Peyer's patch (tissue), 4 donors: ENCODE data around the gene VPS16.
"Not testable (repeated sequence)": the region's sequence is repeated elsewhere in the genome, so short reads cannot be mapped to it uniquely, and the experiment has no call there.

Experiments
- POLR2A ChIP-seq, 2 donors: fragments of 450-650 bp; IDR thresholded peaks; one replicate each; pipeline ENCODE4 v1.5.1; 2017; ENCODE audit warnings: antibody characterized with exemption in 2 of 2, mild to moderate bottlenecking in 2 of 2, moderate library complexity in 2 of 2
- TF ChIP-seq, protein P1 (sequence below), 6 experiments: fragments of 450-650 bp in 4 of 6; fragments of 200-600 bp in 2 of 6; sonication (generic) in 1 of 6; IDR thresholded peaks; one replicate each; pipeline ENCODE4 v1.5.1; 2017 to 2019; ENCODE audit warnings: antibody characterized with exemption in 6 of 6, mild to moderate bottlenecking in 3 of 6, moderate library complexity in 1 of 6

DNA sequence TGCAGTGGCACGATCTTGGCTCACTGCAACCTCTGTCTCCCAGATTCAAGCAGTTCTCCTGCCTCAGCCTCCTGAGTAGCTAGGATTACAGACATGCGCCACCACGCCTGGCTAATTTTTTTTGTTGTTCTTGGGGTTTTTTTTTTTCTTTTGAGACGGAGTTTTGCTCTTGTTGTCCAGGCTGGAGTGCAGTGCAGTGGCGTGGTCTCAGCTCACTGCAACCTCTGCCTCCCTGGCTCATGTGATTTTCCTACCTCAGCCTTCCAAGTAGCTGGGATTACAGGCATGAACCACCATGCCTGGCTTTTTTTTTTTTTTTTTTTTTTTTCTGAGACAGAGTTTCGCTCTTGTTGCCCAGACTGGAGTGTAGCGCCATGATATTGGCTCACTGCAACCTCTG, 9.3 kb upstream of the VPS16 start:
- TF ChIP-seq, protein P1, sequence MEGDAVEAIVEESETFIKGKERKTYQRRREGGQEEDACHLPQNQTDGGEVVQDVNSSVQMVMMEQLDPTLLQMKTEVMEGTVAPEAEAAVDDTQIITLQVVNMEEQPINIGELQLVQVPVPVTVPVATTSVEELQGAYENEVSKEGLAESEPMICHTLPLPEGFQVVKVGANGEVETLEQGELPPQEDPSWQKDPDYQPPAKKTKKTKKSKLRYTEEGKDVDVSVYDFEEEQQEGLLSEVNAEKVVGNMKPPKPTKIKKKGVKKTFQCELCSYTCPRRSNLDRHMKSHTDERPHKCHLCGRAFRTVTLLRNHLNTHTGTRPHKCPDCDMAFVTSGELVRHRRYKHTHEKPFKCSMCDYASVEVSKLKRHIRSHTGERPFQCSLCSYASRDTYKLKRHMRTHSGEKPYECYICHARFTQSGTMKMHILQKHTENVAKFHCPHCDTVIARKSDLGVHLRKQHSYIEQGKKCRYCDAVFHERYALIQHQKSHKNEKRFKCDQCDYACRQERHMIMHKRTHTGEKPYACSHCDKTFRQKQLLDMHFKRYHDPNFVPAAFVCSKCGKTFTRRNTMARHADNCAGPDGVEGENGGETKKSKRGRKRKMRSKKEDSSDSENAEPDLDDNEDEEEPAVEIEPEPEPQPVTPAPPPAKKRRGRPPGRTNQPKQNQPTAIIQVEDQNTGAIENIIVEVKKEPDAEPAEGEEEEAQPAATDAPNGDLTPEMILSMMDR (IDR thresholded peaks at IDR 0.05) = not testable (repeated sequence)
- TF ChIP-seq POLR2A (IDR thresholded peaks at IDR 0.05) = not testable (repeated sequence)
